GM13976 (cell line): ENCODE measurements around the gene TRIM45.

Experiments used
- DNase-seq: peaks from one replicate; pipeline ENCODE4 v3.0.0; 2012; ENCODE audit warnings: low spot score
- CTCF ChIP-seq: IDR thresholded peaks from 2 replicates; pipeline ENCODE4 v1.5.1; 2012; ENCODE audit warnings: borderline replicate concordance, mild to moderate bottlenecking; ENCODE audit not compliant: insufficient read depth; ENCODE audit errors: extremely low read depth, missing control alignments, control extremely low read depth
- in situ Hi-C: fragments of 300-500 bp; cut with MboI; formaldehyde crosslinking; loops from one replicate; pipeline ENCODE4 v1.12.0; 2022; ENCODE audit warnings: low sequenced_read_pairs, mixed read lengths, inconsistent platforms; ENCODE audit not compliant: unreplicated experiment

Gene TRIM45

GRCh38 chr1:117093870-117094621, 27.5 kb downstream of the TRIM45 start:
- in situ Hi-C loops = no loop called here
- no peak for TF ChIP-seq CTCF
- DNase-seq = no peak

GRCh38 chr1:117093091-117093534, 28.4 kb downstream of the TRIM45 start:
- no peak for TF ChIP-seq CTCF
- DNase-seq = no peak
- in situ Hi-C loops = no loop called here

- TF ChIP-seq CTCF = no peak
- no peak for DNase-seq
- in situ Hi-C loops = no loop called here
These were observed 29.0 kb downstream of the TRIM45 start for GRCh38 chr1:117092594-117092993.

GRCh38 chr1:117089996-117090395, 31.6 kb downstream of the TRIM45 start:
- in situ Hi-C loops = no loop called here
- no peak for TF ChIP-seq CTCF
- DNase-seq = no peak

- no peak for TF ChIP-seq CTCF
These were observed 33.9 kb downstream of the TRIM45 start for GRCh38 chr1:117087686-117088085.

GRCh38 chr1:117084231-117084630, 37.3 kb downstream of the TRIM45 start:
- DNase-seq = no peak
- in situ Hi-C loops = no loop called here
- no peak for TF ChIP-seq CTCF

More at GRCh38 chr1:117087686-117088085, 33.9 kb downstream of the TRIM45 start:
- in situ Hi-C loops = no loop called here
- DNase-seq = no peak
